Measurements from ENCODE around the gene PLEKHM1.

The PLEKHM1 gene

DNA sequence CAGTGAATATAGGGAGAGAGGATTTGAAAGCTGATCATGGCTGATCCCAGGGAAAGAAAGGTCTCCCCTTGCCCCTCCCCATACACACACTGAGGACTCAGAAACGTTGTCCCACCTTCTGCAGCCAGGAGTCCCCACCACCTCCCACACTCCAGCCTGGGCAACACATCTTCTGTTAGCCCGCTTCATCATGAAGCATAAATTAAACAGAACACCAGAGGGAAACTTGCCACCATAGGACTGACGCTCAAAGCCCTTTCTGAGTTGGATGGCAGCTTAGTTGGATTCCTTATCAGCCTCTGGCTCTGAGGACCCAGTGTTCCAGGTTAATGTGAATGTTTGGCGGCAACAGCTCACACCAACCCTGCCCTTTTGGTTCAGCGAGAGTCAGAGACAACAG, 91.7 kb downstream of the PLEKHM1 start:
- no peak for DNase-seq (ENCODE audit: low spot score)

DNA sequence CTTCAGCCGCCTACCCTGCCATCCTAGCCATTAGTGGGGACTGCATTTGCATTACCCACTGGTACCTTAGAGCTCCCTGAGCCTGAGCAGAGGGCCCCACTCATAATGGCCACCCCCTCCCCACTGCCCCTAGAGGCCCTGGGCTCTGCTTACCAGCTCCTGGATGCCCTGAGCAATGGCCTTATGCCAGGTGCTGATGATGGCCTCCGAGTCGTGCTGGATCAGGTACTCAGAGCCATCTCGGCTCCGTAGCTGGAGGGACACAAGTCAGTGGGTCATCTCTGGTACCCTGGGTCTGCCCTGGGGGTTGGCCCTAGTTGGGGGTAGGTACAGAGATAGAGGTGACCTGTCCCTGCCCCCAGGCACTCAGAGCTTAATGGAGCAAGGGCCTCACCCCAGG, 92.7 kb downstream of the PLEKHM1 start:
- DNase-seq (ENCODE audit: low spot score) = no peak

DNA sequence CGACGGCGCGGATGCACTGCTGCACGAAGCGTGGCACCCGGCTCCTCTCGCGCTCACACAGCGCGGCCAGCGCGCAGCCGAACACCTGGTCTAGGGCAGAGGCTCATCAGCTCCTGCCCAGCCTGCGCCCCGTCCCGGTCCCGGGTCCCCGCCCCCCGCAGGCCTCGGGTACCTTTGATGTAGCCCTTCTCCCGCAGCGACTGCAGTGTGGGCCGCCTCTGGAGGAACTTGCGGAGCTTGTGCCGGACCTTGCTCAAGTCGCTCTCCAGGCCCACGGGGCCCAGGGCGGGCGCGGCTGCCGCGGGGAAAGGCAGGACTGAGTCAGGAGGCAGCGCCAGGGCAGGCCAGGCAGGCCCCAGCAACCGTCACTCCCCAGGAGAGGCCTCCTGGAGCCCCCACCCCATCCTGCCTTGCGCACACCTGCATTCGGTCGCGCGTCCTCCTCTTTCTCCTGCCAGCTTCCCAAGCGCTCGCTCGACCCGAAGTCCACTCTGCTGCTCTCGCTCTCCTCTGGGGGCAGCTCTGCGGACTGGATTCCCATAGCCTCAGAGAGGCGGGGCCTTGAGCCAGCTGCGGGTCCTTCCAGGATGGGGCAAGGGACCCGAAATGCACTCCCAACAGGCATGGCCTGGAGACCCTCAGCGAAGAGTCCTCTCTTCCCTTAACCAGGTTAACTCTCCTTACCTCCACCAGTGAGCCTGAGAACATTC, 93.9 kb downstream of the PLEKHM1 start:
- DNase-seq (ENCODE audit: low spot score) = no peak

DNA sequence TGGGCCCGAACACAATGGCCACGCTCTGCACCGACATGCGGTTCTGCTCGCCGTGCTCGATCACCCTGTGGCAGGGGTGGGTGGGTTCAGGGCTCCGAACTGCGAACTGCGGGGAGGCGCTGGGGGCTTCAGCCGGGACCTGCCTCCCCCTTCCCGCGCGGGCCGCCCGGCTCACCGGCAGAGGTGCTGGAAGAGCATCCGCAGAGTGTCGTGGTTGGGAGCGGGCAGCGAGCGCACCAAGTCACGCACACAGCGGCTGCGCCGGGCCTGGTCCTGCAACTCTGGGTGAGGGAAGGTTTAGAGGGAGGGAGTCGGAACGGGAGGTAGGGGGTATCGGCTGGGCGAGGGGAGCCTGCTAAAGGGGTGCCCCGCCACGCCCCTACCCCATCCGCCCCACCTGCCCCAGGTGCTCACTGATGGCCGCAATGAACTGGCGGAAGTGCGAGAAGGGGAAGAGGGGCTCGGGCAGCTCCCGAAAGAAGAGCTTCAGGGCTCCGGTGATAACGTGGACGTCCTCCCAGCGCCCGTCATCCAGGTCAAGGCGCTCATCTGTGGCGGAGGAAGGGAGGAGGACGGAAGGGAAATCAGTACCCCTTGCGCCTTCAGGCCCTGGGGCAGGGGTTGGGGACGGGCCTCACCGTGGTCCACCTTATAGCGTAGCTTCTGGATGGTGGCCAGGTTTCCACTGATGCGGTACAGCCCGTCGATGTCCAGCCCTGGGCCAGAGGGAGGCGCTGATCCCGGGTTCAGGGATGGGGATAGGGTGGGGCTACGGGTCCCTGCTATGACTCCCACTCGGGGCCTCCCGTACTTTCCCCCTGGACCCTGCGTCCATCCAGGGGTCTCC, 94.7 kb downstream of the PLEKHM1 start:
- no peak for DNase-seq (ENCODE audit: low spot score)

DNA sequence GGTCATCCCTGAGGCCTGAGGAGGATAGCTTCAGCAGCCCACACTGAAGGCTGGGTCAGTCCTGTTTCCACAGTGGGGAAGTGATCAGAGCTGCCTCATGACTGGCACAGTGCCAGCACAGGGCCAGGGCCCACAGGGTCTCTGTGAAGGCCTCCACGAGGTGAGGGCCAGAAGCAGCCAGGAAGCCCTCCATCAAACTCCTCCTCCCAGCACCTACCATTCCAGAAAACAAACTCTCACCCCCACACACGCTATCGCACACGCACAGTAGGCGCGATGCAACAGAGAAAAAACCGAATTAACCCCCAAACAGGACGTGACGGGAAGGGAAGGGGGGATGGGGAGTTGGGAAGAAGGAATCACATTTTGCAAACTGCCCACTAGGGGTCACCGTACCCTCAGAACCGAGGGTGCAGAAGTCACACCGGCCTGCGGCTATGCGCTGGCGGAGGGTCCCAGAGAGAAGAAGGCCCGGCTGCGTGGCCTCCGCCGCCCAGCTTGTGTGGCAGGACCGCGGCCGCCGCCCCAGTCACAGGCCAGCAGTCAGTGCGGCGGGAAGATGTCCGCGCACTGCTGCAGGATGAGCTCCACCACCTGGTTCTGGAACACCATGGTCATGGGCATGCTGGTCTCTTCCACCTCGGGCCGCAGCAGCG, 95.5 kb downstream of the PLEKHM1 start:
- peak; percentile 69 for DNase-seq (ENCODE audit: low spot score)

DNA sequence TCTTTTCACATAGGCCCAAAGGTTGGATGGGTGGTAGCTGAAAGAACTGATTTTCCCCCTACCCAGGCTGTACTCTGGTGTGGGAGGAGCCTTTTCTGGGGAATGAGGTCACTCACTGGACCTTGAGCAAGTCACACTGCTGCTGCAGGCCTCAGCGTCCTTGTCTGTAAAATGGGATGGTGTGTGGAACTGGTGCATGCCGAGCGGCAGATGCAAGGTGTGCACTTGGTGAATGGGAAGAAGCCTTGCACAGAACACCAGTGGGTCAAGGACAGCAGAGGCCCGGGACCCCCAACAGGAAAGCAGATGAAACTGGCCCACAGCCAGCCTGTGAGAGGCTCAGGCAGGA, 96.0 kb downstream of the PLEKHM1 start:
- DNase-seq (ENCODE audit: low spot score) = no peak

DNA sequence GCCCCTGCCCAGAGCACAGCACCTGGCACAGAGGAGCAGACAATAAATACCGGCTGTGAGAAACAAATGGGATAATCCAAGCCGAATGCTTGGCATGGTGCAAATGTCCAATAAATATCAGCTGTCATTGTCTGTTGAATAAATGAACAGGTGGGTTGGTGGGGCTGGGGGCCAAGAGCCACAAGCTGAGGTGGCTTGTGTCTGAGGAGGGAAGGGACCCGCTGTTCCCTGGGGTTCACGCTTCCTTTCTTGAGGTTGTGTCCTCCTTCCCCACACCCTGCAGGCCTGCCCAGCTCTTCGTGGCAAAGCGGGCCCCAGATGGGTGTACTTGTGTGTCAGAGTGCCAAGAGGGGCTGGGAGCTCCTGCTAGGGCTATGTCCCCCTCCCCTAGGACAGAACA, 96.4 kb downstream of the PLEKHM1 start:
- no peak for DNase-seq (ENCODE audit: low spot score)

DNA sequence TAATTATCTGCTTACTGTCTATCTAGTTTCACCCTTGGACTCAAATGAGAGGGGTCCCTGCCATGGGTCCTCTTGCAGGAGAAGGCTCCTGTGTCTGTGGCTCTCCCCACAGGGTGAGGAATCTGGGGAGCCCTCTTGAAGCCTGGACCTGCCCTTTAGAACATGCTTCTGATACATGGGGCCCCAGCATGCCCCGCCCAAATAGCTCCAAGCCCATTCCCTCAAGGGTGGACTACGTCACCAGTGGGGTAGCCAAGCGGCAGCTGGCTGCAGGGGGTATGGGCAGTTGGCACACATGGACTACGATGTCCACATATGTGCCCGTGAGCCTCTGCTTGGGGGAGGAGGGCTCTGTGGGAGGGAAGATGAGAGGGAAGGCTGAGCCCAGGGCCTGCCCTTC, 97.1 kb downstream of the PLEKHM1 start:
- no peak for DNase-seq (ENCODE audit: low spot score)

DNA sequence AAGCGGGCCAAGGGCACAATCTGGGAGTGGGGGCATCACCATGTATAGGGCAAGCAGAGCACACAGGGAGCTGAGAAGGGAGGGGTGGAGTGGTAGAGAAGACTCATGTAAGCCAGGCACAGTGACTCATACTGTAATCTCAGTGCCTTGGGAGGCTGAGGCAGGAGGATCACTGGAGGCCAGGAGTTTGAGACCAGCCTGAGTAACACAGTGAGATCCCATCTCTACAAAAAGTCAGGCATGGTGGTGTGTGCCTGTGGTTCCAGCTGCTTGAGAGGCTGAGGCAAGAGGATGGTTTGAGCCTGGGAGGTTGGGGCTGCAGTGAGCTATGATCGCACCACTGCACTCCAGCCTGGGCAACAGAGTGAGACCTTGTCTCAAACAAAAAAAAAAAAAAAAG, 98.6 kb downstream of the PLEKHM1 start:
- no peak for DNase-seq (ENCODE audit: low spot score)

DNA sequence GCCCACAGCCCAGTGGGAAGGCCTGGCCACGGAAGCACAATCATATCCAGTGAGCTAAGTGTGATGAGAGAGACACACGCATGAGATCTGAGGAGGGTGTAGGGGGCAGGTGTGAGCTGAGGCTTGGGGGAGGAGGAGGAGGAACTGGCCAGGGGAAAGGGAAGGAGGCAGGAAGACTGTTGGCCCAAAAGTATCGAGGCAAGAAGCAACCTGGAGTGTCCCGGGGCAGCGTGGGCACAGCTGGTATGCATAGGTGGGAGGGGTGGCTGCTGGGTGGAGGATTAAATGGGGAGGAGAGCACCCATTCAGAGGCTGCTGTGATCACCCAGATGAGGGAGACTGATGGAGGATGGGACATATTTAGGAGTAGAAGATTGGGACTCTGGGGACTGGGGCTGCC, 99.2 kb downstream of the PLEKHM1 start:
- no peak for DNase-seq (ENCODE audit: low spot score)

DNA sequence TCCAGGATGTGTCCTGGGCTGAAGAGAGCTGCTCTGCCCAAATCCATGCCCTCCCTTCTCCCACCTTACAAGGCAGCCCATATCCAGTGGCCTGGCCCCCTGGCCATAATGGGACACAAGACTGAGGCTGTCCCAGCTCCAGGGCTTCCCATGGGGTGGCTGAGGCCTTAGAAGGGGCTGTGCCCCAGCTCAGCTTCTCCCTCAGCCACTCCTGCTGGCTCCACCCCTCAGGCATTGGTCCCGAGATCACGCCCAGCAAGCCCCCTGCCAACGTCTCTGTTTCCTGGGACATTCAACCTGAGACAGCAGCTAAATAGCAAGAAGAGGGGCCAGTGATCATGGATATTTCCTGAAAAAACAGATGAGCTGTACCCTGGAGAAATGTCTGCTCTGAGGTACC, 101.2 kb downstream of the PLEKHM1 start:
- no peak for DNase-seq (ENCODE audit: low spot score)

DNA sequence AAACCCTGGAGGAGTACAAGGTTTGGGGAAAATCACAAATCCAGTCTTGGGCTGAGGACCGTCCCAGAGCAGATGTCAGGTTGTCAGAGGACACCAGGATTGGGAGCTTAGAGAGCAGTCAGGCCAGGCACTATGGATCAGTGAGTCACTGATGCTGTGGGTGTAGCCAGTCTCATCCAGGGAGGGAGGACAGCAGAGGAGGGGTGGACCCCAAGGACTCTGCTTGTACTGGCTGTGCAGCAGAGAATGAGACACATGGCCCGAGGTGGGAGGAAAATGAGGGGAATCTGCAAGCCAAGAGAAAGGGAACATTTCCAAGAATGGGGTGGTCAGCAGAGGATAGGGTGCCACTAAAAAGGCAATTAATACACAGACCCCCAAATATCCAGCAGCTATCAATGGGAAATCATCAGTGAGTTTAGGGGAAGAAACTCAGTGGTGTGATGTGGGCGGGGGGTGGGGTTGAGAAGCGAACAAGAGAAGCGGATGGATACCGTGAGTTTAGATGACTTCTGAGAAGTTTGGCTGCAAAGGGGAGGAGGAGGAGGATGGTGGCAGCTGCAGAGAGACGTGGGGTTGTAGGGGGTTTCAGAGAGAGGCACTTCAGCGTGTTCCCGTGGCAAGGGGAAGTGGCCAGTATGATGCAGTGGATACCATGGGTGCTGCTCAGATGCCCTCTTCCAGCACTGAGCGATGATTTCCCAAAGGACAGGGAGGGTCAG, 101.8 kb downstream of the PLEKHM1 start:
- DNase-seq (ENCODE audit: low spot score) = no peak

DNA sequence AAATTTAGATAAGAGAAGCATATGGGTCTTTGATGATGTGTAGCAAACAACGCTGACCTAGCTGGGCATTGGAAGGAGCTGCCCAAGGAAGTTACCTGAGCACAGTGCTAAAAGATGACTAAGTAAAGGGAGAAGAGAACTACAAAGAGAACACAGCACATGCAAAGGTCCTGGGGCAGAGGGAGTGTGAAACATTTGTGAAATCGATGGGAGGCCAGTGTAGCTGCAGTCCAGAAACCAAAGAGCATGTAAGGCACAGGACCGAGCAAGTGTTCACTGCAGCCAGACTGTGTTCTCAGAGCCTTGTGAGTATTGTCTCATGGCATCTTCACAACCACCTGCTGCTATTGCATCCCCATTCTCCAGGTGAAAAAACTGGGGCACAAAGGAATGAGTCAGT, 102.8 kb downstream of the PLEKHM1 start:
- DNase-seq (ENCODE audit: low spot score) = no peak

DNA sequence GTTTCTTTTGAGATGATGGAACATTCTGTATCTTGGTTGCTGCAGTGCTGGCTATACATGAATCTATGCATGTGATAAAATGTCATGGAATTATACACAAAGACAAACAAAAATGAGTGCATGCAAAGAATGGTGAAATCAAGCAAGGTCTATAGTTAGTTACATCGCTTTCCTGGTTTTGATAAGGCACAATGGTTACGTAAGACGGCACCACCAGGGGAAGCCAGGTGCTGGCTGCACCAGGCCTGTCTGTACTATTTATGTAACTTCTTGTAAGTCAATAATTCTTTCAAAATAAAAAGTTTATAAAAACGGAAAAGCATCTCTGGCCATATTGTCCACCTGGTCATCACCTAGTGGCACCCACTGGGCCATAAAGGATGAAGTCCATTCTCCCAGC, 104.3 kb downstream of the PLEKHM1 start:
- no peak for DNase-seq (ENCODE audit: low spot score)

Measured in germinal center (tissue), 1 donor.